ENCODE measurements around the gene SCRT2.
A peak's percentile ranks its signal among the peaks of the same experiment; 100 is the strongest.

Gene SCRT2

DNA sequence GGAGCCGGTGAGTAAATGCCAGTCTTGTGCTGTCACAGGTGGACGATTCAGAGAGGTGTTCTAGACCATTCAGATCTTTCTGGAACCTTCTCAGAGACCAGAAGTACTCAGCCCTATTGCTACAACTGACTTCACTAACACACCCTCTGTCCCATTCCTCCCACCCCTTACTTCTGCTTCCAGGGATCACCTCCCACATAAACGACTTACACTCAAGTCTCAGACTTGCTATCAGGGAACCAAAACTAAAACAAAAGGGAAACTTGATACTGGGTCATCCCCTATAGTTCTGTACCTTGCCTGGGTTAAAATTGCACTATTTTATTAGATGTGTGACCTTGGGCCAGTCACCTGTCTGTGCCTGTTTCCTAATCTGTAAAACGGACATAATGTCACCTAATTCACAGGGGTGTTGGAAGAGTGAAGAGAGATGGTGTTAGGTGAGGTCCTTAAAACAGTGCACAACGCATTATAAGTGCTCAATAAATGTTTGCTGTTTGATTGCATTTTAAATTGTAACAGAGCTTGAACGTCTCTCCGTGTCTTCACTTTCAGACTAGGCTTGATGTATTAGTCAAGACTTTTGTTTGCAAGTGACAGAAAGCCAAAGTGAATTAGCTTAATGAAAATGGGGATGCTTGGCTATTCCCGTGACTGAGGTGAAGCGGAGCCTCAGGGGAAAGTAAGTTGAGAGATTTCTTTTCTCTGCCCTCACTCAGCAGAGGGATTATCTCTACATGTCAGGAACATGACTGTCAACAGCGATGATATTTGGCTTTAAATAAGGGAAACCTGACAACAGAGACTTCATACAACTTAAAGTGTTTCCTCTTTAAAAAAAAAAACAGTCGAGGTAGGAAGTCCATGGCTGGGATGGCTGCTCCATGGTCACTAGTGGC, 19.6 kb downstream of the SCRT2 start:
- no peaks in the 10 kb centered on the region for H4K20me1 ChIP-seq (ENCODE audit: control insufficient read depth, insufficient read depth, low read depth, low read length)
- TF ChIP-seq, protein P1, sequence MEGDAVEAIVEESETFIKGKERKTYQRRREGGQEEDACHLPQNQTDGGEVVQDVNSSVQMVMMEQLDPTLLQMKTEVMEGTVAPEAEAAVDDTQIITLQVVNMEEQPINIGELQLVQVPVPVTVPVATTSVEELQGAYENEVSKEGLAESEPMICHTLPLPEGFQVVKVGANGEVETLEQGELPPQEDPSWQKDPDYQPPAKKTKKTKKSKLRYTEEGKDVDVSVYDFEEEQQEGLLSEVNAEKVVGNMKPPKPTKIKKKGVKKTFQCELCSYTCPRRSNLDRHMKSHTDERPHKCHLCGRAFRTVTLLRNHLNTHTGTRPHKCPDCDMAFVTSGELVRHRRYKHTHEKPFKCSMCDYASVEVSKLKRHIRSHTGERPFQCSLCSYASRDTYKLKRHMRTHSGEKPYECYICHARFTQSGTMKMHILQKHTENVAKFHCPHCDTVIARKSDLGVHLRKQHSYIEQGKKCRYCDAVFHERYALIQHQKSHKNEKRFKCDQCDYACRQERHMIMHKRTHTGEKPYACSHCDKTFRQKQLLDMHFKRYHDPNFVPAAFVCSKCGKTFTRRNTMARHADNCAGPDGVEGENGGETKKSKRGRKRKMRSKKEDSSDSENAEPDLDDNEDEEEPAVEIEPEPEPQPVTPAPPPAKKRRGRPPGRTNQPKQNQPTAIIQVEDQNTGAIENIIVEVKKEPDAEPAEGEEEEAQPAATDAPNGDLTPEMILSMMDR (IDR thresholded peaks at IDR 0.05; ENCODE audit: low read depth, low read length, poor library complexity, severe bottlenecking): no peak
- no peak for TF ChIP-seq EZH2phosphoT487 (IDR thresholded peaks at IDR 0.05; ENCODE audit: borderline replicate concordance, low read length)
- H3K36me3 ChIP-seq (ENCODE audit: control insufficient read depth, low read length): no peaks in the 10 kb centered on the region; the same call in 1 of the 2 replicates
- no peaks in the 10 kb centered on the region for H3K9me2 ChIP-seq (replicated peaks; ENCODE audit: control insufficient read depth, low read length)
- H3K79me2 ChIP-seq (ENCODE audit: control insufficient read depth, low read length): peaks cover 15% of the 10 kb centered on the region
- no peaks in the 10 kb centered on the region for H3F3A ChIP-seq (ENCODE audit: control insufficient read depth, insufficient read depth)
- no peaks in the 10 kb centered on the region for H3K9me3 ChIP-seq (ENCODE audit: control insufficient read depth, insufficient read depth, low read length)
- H3K4me1 ChIP-seq (ENCODE audit: control insufficient read depth, low read length): peaks cover 19% of the 10 kb centered on the region
- H3K27me3 ChIP-seq (ENCODE audit: control insufficient read depth, low read length): peaks cover 28% of the 10 kb centered on the region
- no peak overlapping the region for H3K4me2 ChIP-seq (ENCODE audit: low read length)
- H3K4me3 ChIP-seq (ENCODE audit: low read length): no peak overlapping the region
- no peak overlapping the region for H3K27ac ChIP-seq (ENCODE audit: low read depth, low read length)

DNA sequence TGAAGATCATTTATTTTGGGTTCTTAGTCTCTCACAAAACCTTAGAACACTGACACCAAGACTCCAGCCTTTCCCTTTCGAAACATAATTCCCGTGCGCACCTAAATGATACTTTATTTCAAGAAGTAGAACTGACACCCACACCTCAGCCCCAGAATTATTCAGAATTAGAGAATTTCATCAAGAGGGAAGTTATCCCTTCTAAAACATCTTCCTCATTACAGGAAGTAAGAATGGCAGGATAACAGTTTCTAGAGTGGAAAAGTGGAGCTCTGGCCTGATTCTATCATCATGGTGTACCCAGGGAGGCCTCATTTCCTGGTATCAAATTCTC, 21.2 kb downstream of the SCRT2 start:
- Histone ChIP-seq H3K9me2 (replicated peaks; ENCODE audit: control insufficient read depth, low read length) (no peaks in the 10 kb centered on the region), H4K20me1 (ENCODE audit: control insufficient read depth, insufficient read depth, low read depth, low read length) (no peaks in the 10 kb centered on the region), H3K79me2 (ENCODE audit: control insufficient read depth, low read length) (peaks cover 19% of the 10 kb centered on the region), H3F3A (ENCODE audit: control insufficient read depth, insufficient read depth) (no peaks in the 10 kb centered on the region), H3K27me3 (ENCODE audit: control insufficient read depth, low read length) (peaks cover 23% of the 10 kb centered on the region), H3K4me1 (ENCODE audit: control insufficient read depth, low read length) (peaks cover 19% of the 10 kb centered on the region), H3K36me3 (ENCODE audit: control insufficient read depth, low read length) (peaks cover 11% of the 10 kb centered on the region), H3K4me3 (ENCODE audit: low read length) (no peak overlapping the region), H3K27ac (ENCODE audit: low read depth, low read length) (no peak overlapping the region), H3K4me2 (ENCODE audit: low read length) (no peak overlapping the region), H3K9me3 (ENCODE audit: control insufficient read depth, insufficient read depth, low read length) (no peaks in the 10 kb centered on the region)
- TF ChIP-seq, protein P1 (IDR thresholded peaks at IDR 0.05; ENCODE audit: low read depth, low read length, poor library complexity, severe bottlenecking): no peak
- TF ChIP-seq EZH2phosphoT487 (IDR thresholded peaks at IDR 0.05; ENCODE audit: borderline replicate concordance, low read length): no peak

DNA sequence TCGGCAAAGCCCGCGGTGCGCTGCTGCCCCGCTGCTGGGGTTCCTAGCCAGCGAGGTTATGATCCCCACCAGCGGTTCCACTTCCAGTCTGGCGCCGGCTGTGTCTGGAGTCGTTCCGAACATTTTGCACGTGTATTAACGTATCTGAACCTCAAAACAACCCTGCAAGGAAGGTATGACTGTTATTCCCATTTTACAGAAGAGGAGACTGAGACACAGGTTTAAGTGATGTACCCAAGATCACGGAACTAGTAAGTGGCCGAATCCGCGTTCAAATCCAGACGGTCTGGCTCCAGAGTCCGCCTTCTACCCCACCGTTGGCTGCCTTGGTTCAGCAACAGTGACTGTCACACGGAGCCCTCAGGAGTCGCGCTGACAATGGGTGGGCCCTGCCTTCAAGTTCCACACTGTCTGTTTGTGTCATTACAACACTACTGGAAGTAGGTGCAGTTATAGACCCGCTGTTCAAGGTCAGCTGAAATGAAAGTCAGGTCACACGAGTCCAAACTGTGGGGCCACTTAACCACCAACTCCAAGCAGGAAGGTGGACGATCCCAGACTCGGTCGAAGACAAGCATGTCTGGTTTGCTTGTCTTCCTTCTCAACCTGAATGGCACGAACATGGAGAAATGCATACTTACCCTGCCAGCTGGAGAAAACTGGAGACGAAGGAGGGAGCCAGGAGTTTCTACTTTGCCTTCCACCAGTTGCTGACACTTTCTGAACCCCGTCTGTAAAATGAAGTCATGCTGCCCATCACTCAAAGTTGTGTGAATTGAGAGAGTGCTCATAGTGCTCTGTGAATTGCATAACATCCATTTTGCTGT, 21.8 kb downstream of the SCRT2 start:
- TF ChIP-seq, protein P1 (IDR thresholded peaks at IDR 0.05; ENCODE audit: low read depth, low read length, poor library complexity, severe bottlenecking): no peak
- no peak for TF ChIP-seq EZH2phosphoT487 (IDR thresholded peaks at IDR 0.05; ENCODE audit: borderline replicate concordance, low read length)
- no peaks in the 10 kb centered on the region for H3K9me3 ChIP-seq (ENCODE audit: control insufficient read depth, insufficient read depth, low read length)
- H3K4me1 ChIP-seq (ENCODE audit: control insufficient read depth, low read length): peaks cover 19% of the 10 kb centered on the region
- no peaks in the 10 kb centered on the region for H3K9me2 ChIP-seq (replicated peaks; ENCODE audit: control insufficient read depth, low read length)
- peaks cover 15% of the 10 kb centered on the region for H3K36me3 ChIP-seq (ENCODE audit: control insufficient read depth, low read length)
- peak overlapping the region; percentile 81 for H3K4me3 ChIP-seq (ENCODE audit: low read length)
- peaks cover 18% of the 10 kb centered on the region for H3K27me3 ChIP-seq (ENCODE audit: control insufficient read depth, low read length)
- H3K4me2 ChIP-seq (ENCODE audit: low read length): peak overlapping the region; percentile 76
- H3F3A ChIP-seq (ENCODE audit: control insufficient read depth, insufficient read depth): no peaks in the 10 kb centered on the region
- no peak overlapping the region for H3K27ac ChIP-seq (ENCODE audit: low read depth, low read length)
- no peaks in the 10 kb centered on the region for H4K20me1 ChIP-seq (ENCODE audit: control insufficient read depth, insufficient read depth, low read depth, low read length)
- peaks cover 19% of the 10 kb centered on the region for H3K79me2 ChIP-seq (ENCODE audit: control insufficient read depth, low read length)
